GM12864 (cell line): ENCODE measurements around the gene AIMP2.
"Not testable (repeated sequence)": the region's sequence is repeated elsewhere in the genome, so short reads cannot be mapped to it uniquely, and the experiment has no call there.

ENCODE experiments used
- DNase-seq: peaks from one replicate; pipeline ENCODE4 v3.0.0-alpha.2; 2011; ENCODE audit warnings: low read depth
- H3K4me3 ChIP-seq: 2 replicates; pipeline ENCODE4 v1.5.1; 2011; ENCODE audit warnings: mild to moderate bottlenecking, low read depth, low read length, control low read depth
- TF ChIP-seq, protein P1 (sequence below): IDR thresholded peaks from 2 replicates; pipeline ENCODE4 v1.5.1; 2011; ENCODE audit warnings: low read depth, mild to moderate bottlenecking, moderate library complexity, low read length, control low read depth, inconsistent platforms; ENCODE audit errors: missing control alignments

AIMP2 gene

DNA sequence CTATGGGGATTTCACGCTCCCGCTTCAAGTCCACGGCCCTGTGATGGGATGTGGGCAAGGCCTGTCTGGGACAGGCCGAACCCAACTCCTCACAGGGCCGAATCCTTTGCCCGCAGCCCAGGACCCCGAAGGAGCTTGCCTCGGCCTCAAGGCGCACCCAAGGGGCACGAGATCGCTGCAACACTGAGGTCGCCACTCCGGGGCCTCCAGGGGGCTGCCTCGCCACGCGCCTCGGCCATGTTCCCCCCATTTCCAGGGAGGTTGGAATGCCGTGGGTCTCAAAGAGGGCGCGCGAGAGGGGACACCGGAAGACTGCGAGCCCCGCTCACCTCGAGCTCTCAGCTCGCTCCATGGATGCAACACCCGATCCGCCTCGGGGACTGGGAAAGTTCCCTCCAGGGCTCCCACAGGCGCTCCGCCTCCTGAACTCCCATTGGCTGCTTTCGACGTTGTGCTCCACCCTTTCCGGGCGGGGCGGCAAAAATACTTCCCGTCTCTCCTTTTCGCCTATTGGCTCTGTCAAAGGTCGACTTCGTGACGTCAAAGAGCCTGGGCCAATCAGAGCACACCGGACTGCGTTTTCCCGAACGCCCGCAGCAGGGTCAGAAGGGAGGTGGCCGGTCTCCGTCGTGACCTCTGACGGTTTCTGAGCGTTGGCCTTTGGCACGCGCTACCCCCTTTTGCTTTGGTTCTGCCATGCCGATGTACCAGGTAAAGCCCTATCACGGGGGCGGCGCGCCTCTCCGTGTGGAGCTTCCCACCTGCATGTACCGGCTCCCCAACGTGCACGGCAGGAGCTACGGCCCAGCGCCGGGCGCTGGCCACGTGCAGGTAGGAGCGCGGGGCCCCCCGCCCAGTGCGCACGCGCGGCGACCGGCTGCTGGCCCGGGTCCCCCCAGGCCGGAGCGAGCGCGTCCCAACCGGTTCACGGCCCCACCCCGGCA, at the start of gene AIMP2, which contains the start of gene PMS2:
Gene AIMP2 (plus strand): TSS at position 605 of the 944 bp plus-strand sequence. CDS start 92 bp downstream, at position 697.
Gene PMS2 (minus strand): TSS at position 382 of the 944 bp plus-strand sequence. CDS start 30 bp downstream, at position 352.
- H3K4me3 ChIP-seq = peak within 1 kb of the TSS; percentile 84
- peak; percentile 95 for DNase-seq
- TF ChIP-seq, protein P1, sequence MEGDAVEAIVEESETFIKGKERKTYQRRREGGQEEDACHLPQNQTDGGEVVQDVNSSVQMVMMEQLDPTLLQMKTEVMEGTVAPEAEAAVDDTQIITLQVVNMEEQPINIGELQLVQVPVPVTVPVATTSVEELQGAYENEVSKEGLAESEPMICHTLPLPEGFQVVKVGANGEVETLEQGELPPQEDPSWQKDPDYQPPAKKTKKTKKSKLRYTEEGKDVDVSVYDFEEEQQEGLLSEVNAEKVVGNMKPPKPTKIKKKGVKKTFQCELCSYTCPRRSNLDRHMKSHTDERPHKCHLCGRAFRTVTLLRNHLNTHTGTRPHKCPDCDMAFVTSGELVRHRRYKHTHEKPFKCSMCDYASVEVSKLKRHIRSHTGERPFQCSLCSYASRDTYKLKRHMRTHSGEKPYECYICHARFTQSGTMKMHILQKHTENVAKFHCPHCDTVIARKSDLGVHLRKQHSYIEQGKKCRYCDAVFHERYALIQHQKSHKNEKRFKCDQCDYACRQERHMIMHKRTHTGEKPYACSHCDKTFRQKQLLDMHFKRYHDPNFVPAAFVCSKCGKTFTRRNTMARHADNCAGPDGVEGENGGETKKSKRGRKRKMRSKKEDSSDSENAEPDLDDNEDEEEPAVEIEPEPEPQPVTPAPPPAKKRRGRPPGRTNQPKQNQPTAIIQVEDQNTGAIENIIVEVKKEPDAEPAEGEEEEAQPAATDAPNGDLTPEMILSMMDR = peak; percentile 30

DNA sequence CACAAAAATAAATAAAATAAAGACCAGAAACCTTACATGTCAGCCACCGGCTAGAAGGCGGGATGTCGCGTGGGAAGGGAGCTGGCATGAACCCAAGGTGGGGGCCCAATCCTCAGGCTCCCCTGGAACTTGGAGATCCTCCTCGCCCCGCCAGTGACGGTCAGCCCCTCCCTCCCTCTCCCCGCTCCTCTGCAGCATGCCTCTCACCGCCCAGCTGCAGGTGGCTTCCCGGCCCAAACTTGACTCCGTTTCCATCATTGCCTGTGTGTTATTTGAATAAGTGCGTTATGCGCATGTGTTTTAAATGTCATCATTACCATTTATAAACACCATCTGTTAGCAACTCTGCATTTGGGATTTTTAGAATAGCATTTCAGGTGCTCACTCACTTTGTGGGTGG, 45.9 kb upstream of the AIMP2 start:
- H3K4me3 ChIP-seq, DNase-seq: not testable (repeated sequence)

DNA sequence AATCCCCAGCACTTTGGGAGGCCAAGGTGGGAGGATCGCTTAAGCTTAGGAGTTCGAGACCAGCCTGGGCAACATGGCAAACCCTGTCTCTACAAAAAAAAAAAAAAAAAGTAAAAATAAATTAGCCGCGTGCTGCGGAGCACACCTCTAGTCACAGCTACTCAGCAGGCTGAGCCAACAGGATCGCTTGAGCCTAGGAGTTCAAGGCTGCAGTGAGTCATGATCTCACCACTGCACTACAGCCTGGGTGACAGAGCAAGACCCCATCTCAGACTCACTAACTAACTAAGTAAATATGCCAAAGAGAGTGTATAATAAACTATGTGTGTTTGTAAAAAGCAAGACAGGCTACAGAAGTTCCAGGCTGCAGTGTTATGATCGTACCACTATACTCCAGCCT, 45.3 kb upstream of the AIMP2 start:
- not testable (repeated sequence) for DNase-seq, H3K4me3 ChIP-seq

DNA sequence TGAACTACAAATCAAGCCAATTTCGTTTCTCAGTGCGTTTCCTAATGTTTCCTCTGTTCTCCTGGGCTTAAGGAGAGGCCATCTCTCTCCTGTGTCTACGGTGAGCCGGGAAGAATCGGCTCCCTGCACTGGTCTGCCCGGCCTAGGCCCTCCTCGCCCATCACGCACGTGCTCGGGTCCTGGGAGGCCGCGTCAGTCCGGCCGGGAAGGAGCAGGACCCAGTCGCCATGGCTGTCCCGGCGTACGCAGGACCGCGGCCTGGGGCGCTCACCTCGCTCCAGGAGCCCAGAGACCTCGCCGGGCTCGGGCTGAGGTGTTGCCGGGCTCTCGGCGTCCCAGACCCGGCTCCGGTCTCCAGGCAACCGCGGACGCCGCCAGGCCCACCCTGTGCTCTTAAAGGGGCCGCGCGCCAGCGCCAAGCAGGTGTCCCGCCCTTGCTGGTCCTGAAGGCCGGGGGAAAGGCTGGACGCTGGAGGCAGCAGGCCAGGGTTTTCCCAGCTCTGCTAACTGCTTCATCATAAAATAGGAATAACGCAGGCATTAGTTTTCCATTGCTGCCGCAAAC, 38.6 kb upstream of the AIMP2 start, which contains the start of gene RSPH10B:
Gene RSPH10B (minus strand): TSS at position 343 of the 565 bp plus-strand sequence. CDS start 3,573 bp downstream, outside the sequence.
- H3K4me3 ChIP-seq = not testable (repeated sequence)

DNA sequence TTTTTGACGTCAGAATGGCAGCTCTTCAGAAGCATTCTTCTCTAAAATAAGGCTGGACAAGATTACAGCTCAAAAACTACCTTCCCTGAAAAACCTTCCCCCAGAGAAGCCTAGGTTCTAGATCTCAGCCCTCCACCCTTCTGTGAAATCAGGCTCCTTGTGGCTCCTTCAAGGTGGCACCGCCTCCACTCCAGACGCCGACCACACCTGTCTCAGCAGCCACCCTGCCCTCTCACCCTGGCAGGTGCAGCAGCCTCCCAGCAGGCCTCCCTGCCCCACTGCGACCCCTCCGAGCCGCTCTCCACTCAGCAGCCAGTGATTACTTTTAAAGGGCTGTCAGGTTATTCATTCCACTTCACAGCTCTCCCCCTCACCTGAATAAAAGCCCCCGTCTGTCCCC, 35.5 kb upstream of the AIMP2 start:
- not testable (repeated sequence) for H3K4me3 ChIP-seq, DNase-seq

More for the DNA sequence above, 38.6 kb upstream of the AIMP2 start, which contains the start of gene RSPH10B:
- DNase-seq = not testable (repeated sequence)

DNA sequence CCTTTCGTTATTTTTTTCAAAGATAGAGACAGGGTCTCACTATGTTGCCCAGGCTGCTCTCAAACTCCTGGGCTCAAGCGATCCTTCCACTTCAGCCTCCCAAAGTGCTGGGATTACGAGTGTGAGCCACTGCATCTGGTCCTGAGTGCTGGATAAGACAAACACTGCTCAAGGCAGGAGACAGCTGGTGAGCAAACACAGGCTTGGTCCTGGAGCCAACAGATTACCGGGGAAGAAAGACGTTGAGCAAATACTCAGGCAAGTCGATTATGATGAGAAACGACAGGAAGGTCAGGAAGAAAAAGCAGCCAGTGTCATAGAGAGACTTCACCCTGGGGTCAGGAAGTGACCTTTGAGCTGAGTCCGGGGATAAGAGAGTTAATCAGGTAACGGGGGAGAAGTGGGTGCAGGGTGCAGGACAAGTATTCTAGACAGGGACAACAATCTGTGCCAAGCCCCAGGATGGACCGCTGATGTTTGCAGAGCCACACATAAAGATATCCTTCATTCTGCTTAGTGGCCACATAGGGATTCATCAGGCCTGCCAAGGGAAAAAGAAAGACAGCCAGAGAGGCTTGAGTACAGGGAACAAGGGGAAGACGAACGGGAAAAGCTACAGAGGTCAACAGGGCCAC, 29.3 kb upstream of the AIMP2 start:
- DNase-seq, H3K4me3 ChIP-seq: not testable (repeated sequence)

DNA sequence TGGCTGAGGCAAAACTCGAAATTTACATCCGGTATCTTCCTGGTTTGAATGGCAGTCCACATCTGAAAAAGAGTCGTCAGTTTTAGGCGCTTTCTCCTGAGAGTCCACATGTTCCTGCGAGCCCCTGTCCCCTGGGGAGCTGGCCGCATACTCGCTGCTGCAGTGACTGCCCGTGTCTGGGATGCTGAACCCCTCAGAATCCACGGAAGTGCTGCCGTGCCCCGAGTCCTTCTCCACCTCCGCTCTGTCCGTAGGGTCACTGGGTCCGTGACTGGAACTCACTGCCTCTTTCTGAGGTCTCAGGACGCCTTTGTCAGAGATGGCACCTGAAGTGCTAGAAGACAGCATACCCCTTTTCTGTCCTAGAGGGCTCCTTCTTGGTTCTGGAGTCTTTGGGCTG, 22.0 kb upstream of the AIMP2 start:
- DNase-seq, H3K4me3 ChIP-seq: not testable (repeated sequence)

DNA sequence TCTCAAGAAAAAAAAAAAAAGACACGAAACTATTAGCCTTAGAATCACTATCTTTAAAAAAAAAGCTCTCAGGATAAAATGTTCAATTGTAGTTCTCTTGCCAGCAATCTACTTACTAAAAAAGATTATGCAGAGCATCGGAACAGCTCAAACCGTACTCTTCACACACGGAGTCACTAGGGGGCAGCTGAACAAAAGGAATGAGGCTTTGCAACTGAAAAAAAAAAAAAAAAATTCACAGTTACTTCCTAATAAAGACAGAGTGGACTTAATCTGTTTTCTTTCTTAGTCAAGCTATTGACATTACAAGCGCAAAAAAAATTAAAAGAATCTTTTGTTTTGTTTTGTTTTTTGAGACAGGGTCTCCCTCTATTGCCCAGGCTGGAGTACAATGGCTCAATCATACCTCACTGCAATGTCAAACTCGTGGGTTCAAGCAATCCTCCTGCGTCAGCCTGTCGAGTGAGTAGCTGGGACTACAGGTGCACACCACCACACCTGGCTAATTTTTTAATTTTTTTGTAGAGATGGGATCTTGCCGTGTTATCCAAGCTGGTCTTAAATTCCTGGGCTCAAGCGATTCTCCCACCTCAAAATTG, 11.8 kb upstream of the AIMP2 start:
- TF ChIP-seq, protein P1 = peak; percentile 61
- DNase-seq = no peak
- H3K4me3 ChIP-seq = no peak overlapping the region

DNA sequence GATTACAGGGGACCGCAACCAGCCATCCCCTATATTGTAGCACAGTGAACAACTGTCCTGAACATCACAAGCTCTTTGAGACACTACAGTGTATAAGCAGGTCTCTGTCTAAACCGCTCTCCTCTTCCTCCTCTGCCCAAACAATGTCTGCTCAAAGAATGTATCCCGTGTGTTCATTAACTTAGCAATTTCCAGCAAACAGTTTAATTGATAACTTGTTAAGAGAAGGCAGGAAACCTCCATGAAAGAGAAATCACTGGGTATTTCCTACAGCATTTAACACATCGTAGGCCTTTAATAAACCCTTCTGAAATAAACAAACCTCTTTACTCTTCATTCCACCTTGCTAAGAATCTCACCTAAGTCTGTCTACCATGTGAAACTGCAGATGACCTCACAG, 1.7 kb upstream of the AIMP2 start:
- TF ChIP-seq, protein P1 = no peak
- H3K4me3 ChIP-seq = peak overlapping the region; percentile 84; the same call in 1 of the 2 replicates

DNA sequence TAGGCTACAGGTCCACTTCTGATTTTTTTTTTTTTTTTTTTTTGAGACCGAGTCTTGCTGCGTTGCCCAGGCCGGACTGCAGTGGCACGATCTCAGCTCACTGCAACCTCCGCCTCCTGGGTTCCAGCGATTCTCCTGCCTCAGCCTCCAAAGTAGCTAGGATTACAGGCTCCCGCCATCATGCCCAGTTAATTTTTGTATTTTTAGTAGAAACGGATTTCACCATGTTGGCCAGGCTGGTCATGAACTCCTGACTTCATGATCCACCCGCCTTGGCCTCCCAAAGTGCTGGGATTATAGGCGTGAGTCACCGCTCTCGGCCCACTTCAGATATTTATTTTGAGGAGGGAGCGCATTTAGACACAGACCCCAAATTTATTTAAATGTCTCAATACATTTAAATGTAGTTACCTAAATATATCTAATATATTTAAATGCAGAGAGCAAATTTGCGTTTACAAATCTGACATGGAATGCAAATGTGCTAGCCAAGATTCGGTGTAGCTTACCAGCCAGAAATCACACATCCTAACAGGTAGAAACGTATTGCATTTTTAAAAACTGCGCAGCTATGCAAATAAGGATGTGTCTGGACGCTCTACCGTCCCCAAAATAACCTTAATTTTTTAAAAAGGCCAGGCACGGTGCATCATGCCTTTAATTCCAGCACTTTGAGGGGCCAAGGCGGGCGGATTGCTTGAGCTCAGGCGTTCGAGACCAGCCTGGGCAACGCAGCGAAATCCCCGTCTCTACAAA, 1.1 kb upstream of the AIMP2 start:
- DNase-seq = peak; percentile 38
- peak overlapping the region; percentile 84 for H3K4me3 ChIP-seq

More for the DNA sequence above, 1.7 kb upstream of the AIMP2 start:
- DNase-seq = no peak

DNA sequence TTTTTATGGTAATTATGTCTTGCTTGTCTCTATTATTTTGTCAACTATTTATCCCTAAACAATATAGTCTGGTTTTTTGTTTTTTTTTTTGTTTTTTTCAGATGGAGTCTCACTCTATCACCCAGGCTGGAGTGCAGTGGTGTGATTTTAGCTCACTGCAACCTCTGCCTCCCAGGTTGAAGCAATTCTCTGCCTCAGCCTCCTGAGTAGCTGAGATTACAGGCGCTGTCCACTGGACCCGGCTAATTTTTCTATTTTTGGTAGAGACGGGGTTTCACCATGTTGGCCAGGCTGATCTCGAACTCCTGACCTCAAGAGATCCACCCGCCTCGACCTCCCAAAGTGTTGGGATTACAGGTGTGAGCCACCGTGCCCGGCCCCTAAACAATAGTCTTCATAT, 1.3 kb downstream of the AIMP2 start:
- not testable (repeated sequence) for DNase-seq
- H3K4me3 ChIP-seq = peak overlapping the region; percentile 84; the same call in 1 of the 2 replicates
